Medulla oblongata (tissue), 1 donor: ENCODE results near the gene ATAD5.
"Not testable (repeated sequence)": the region's sequence is repeated elsewhere in the genome, so short reads cannot be mapped to it uniquely, and the experiment has no call there.

Source experiments
- DNase-seq: peaks from one replicate; pipeline ENCODE4 v3.0.0-alpha.2; 2015; ENCODE audit errors: extremely low spot score

ATAD5 gene

DNA sequence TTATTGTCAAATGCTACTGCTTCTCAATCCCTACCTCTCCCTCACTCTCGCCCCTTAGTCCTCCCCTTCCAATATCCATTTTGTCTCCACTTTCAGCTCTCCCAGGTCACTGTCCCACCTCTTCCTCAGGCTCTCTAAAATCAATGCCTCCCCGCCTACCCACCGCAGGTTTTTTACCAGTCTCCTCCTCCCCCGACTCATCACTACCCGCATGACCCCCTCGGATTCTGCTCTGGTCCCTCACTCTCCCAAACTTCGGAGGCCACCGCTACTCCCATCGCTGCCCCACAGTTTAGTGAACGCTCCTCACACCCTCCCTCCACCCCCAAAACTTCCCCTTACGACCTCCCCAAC is 7.8 kb upstream of the ATAD5 start:
- no peak for DNase-seq

DNA sequence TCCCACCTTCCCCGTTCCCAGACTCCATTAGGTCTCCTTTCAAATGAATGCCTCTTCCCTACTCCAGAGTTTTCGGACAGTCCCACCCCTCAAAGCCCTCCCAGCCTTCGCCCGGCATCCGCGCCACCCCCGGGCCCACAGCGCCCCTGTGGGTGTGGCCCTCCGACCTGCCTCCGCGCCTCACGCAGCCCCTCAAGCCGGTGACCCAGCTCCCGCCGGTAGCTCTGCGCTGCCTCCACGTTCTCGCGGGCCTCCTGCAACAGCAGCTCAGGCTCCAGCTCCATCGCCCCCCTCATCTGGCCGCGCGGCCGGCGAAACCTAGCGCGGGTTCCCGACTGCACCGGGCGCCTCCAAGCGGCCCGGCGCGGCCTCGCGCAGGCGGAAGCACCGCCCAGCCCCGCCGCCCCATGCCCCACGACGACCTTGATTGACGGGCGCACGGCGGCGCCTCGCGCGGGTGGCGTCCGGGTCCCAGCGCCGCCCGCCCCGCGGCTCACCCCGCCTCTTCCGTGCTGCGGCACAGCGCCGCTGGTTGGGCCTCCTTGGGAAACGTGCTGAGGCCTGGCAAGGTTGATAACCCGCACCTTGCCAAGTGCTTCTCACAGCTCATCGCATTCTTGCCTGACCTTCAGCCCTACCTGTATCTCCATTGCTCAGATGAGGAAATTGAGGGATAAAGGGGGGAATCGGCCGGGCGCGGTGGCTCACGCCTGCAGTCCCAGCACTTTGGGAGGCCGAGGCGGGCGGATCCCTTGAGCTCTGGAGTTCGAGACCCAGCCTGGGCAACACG is 7.2 kb upstream of the ATAD5 start, which contains the start of gene CRLF3:
TSS of gene CRLF3 (minus strand) at position 337 of the 790 bp plus-strand sequence. CDS start at position 296, 41 bp downstream.
- DNase-seq, result peak; percentile 91

DNA sequence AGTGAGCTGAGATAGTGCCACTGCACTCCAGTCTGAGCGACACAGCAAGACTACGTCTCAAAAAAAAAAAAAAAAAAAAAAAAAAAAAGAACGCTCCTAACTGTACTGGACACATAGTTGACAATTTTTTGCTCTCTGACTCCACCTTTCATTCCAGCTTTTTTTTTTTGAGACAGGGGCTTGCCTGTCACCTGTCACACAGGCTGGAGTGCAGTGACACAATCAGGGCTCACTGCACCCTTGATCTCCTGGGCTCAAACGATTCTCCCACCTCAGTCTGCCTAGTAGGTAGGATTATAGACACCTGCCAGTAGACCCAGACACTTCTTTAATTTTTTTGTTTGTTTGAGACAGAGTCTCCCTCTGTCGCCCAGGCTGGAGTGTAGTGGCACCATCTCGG is 4.7 kb upstream of the ATAD5 start:
- no peak for DNase-seq

DNA sequence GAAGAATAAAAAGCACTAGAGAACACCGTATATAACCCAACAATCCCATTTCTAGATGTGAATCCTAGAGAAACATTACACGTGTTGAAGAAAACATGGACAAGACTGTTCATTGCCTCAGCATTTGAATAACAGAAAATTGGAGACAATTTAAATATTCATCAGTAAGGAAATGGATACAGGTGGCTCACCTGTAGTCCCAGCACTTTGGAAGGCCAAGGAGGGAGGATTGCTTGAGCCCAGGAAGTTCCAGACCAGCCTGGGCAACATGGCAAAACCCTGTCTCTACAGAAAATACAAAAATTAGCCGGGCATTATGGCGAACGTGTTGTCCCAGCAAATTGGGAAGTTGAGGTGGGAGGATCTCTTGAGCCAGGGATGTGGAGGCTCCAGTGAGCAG is 2.7 kb upstream of the ATAD5 start:
- DNase-seq, result no peak

DNA sequence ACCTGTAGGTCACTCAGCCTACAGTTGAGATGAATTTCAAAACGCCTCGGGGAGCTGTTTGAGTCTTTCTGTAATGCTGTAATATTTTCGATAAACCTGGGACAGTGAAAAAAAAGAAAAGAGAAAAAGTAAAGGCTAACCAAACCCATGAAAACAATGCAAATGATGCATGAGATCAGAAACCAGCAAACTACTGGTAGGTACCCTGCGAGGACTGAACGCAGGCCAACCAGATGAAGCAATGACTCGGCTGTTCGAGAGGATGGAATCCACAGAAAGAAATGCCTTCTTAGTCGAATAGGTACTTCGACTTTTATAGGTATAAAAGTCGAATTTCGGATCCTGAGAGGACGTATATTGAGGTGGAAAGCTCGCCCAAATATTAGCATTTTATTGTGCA is 509 bp upstream of the ATAD5 start:
- DNase-seq, result peak; percentile 48

DNA sequence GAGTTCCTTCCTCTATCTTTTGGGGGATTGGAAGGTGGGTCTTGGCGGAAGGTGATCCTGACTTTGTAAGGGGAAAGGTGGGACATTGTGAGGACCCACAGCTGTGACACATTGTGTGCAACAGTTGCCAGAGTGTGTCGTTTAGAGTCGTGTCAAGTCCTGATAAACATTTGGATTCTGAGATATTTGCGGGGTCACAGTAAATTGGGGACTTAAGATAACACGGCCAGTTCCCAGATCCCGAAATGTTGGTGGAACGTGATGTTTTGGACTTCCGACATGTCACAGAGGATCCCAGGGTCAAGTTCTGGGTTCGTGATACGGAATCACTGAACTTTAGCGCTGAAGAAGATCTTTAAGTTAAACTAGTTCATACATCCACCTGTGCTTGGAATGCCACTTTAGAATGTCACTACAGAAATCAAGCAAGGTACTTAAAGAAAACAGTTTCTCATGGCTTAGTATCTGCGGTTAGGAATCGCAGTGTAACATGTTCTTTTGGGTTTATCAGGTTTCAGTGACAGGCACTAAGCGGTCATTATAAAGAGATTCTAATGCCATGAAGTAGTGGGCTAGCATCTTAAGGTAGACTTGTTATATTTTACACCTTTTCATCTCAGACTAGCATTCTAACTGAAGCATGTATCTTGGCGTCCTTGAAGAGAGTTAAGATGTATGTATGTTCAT is 815 bp downstream of the ATAD5 start:
- no peak for DNase-seq

DNA sequence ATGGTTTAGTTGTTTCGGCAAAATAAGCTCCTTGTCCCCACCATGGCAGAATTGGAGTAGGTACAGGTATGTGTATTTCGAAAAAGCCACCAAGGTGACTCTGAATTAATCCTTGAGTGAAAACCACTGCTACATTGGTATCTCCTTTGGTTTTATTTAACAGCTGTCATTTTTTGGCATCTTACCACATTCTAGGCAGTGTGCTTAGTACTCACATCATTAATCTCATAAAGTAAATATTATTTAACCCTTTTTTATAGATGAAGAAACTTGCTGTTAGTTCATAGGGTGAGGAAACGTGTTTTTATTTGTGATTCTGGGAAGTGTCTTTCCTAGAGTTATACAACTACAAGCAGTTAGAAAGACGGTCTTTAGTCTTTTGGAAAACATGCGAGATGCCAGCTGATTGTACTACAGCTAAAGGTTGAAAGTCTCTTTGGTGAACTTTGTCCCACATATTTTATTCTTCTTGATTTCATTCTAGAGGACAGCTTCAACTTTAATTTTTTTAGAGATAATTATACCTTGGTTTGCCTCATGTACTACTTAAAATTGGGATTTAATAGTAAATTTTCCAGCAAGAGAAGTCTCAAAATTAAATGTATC is 6.5 kb downstream of the ATAD5 start:
- DNase-seq, result no peak

DNA sequence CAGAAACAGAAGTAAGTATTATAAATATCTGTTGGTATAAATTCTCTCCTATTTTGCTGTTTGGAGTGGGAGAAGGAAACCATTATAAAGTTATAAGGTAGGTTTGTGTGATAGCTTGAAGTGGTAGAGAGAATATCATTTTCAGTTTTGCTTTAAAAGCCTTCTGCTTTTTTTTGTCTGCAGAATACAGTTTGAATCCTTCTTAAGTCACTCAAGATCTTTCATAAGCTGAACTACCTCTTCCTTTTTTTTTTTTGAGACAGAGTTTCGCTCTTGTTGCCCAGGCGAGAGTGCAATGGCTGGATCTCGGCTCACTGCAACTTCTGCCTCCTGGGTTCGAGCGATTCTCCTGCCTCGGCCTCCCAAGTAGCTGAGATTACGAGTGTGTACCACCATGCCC is 9.0 kb downstream of the ATAD5 start:
- no peak for DNase-seq

DNA sequence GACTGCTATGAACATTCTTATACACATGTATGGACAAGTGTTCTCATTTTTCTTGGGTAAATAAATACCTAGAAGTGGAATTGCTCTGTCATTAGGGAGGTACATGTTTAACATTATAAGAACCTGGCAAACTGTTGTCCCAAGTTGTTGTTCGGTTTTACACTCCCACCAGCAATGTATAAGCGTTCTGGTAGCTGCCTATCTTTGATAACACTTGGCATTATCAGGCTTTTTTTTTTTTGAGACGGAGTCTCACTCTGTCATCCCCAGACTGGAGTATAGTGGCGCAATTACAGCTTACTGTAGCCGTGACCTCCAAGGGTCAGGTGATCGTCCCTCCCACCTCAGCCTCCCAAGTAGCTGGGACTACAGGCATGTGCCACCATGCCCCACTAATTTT is 16.3 kb downstream of the ATAD5 start:
- DNase-seq, result no peak

DNA sequence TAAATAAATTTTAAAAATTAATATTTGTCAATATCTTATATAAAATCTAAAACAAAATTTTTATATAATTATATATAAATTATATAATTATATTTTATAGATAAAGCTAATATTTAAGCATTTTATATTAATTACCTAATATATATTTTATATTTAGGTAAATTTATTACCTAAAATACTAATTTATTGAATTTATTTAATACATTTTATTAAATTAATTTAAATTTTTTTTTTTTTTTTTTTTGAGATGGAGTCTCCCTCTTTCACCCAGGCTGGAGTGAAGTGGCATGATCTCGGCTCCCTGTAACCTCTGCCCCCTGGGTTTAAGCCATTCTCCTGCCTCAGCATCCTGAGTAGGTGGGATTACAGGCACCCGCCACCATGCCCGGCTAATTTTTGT is 22.4 kb downstream of the ATAD5 start:
- DNase-seq, result no peak

DNA sequence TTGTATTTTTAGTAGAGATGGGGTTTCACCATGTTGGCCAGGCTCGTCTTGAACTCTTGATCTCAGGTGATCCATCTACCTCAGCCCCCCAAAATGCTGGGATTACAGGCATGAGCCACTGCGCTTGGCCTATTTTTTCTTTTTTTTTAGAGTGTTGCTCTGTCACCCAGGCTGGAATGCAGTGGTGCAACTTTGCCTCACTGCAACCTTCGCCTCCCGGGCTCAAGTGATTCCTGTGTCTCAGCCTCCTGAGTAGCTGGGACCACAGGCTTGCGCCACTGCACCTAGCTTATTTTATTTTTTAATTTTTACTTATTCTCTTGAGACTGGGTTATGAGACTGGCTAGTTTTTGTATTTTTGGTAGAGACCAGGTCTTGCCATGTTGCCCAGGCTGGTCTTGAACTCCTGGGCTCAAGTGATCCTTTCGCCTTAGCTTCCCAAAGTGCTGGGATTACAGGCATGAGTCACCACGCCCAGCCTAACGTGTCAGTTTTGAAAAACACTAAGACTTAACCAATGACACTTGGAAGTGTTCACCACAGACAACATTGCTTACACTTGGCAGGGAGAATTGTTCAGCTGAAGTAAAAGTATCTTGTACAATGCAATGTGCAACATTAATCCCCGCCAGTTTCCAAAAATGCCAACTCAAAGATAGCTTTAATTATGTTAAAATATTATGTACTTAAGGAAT is 26.9 kb downstream of the ATAD5 start:
- DNase-seq, result no peak

DNA sequence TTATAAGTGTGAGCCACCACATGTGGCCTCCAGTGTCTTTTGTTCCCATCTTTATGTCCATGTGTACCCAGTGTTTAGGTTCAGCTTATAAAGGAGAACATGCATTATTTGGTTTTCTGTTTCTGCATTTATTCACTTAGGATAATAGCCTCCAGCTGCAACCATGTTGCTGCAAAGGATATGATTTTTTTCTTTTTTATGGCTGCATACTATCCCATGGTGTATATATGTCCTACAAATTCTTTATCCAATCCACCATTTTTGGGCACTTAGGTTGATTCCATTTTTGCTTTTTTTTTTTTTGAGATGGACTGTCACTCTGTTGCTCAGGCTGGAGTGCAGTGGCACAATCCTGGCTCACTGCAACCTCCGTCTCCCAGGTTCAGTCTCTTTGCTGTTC is 32.9 kb downstream of the ATAD5 start:
- no peak for DNase-seq

DNA sequence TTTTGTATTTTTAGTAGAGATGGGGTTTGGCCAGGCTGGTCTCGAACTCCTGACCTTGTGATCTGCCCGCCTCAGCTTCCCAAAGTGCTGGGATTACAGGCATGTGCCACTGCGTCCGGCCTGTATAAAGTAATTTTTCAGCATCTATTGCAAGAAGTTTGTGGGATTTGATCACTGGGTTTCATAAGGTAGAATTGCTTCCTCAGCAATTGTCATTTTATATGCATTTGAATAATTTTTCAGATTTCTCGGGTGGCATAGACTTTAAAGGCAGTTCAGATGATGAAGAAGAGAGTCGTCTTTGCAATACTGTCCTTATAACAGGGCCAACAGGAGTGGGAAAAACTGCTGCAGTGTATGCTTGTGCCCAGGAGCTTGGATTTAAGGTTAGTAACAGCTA is 37.2 kb downstream of the ATAD5 start:
- no peak for DNase-seq

DNA sequence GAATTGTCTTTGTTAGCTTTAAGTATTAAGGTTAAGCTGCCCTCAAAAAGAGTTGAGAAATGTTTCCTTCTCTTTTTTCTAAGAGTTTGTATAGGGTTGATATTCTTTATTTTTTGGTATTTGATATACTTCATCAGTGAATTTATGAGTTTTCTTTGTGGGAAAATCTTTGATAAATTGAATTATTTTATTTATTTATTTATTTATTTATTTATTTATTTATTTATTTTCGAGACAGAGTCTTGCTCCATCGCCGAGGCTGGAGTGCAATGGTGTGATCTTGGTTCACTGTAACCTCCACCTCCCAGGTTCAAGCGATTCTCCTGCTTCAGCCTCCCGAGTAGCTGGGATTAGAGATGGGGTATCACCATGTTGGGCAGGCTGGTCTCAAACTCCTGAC is 54.4 kb downstream of the ATAD5 start:
- no peak for DNase-seq

DNA sequence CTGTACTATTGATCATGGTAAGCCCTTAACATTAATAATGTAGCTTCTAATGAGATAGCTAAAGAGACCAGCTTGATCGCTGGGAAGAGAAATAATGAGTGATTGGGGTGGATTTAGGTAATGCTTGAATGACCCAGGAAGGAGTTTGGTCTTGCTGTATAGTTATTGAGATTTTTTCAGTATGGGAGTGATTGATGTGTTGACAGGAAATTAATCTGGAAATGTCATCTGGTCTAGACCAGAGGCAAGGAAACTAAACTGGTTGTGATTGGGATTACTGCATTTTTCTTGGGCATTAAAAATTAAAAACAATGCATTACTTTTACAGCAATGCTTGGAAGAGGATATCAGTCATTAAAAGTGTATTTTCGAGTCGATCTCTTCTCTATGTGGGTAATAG is 62.5 kb downstream of the ATAD5 start:
- DNase-seq, result no peak

DNA sequence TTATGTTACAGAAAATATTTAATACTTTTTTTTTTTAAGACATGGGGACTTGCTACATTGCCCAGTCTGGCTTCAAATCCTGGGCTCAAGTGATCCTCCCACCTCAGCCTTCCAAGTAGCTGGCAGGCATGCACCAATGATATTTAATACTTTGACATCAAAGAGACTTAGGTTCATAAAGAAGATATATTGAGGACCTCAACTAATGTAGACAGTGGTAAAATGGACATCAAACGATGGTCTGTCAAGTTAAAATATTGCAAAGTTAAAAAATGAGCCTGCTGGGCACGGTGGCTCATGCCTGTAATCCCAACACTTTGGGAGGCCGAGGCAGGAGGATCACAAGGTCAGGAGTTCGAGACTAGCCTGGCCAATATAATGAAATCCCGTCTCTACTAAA is 65.5 kb downstream of the ATAD5 start:
- no peak for DNase-seq

DNA sequence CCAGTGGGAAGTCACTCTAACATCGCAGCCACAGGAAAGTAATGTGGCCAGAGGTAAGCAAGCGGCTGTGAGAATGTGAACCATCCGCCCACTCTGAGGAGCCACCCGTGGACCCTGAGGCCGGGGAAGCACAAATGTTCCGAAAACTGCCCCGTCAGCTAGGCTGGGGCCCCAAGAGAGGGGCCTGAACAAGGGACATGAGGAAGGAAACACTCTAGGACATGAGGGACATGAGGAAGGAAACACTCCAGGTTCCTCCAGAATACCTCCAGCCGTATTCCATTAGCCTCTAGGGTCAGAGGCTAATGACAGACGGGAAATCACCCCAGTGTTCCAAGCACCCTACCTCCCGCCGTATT is 74.0 kb downstream of the ATAD5 start:
- DNase-seq, result peak; percentile 18

DNA sequence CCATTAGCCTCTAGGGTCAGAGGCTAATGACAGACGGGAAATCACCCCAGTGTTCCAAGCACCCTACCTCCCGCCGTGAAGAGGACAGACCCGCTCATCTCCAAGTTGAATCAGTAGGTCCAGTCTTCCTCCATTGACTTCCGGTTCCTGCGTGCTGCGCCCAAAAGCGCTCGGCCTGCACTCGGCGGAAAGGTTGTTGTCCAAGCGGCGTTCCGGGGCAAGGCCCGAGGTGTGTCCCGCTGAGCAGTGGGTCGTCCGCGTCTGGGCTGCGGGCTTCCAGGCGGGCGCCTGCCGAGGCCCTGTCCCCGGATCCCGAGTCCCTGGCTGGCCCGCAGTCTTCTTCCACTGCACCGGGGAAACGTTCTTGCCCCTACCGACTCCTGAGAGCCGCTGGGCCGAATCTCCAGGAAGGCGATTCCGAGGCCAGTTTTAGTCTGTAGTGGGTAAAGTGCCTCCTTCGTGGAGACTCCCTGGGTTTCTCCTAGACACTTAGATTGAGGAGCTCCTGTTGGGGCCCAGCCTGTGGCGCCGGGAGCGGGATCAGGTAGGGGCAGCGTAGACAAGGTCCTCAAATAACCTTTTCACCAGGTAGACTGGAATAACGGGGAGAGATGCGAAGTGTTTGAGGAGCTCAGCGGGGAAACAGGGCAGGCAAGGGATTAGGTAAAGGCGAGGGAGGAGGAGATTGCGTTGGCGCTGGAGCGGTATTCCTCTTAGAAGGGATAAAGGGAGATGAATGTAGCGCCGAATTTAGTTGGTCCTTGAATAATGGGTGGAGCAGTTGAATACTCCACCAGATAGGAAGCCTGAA is 74.5 kb downstream of the ATAD5 start, which contains the start of gene TEFM:
TSS of gene TEFM (minus strand) at position 138 of the 811 bp plus-strand sequence. CDS start at position 98, 40 bp downstream.
- DNase-seq, result peak; percentile 88

DNA sequence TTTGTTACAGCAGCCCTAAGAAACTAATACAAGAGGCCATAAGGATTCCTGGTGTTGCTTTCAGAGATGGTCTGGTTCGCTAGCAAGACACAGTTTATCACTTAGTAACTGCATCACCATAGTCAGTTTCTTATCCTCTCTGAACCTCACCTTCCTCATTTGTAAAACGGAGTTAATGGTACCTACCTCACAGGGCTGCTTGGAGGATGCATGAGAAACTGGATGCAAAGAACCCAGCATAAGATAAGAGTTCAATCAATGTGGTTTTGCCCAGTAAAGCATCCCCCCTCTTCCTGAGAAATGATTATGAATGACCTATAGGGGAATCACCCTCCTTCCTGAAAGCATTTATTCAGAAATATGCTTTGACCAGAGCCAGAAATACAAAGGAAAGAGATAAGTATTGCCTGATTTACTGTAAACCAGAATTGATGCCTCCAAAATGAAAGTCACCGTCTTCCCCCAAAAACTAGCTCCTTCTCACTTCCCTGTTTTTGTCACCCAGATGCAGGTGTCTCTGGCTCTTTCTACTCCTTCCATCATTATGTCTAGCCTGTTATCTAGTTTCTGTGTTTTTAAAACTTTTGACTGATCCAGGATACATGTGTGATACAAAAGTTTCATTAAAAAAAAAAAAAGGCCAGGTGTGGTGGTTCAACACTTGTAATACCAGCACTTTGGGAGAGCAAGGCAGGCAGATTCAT is 77.1 kb downstream of the ATAD5 start:
- no peak for DNase-seq

DNA sequence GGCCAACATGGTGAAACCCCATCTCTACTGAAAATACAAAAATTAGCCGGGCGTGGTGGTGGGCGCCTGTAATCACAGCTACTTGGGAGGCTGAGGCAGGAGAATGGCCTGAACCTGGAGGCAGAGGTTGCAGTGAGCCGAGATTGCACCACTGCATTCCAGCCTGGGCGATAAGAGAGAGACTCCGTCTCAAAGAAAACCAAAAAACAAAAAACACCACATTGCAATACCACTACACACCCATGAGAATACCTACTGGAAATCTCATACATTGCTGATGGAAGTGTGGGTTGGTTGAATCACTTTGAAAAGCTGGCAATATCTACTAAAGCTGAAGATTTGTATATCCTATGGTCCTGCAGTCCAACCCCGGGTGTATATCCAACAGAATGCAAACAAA is 78.4 kb downstream of the ATAD5 start:
- not testable (repeated sequence) for DNase-seq

DNA sequence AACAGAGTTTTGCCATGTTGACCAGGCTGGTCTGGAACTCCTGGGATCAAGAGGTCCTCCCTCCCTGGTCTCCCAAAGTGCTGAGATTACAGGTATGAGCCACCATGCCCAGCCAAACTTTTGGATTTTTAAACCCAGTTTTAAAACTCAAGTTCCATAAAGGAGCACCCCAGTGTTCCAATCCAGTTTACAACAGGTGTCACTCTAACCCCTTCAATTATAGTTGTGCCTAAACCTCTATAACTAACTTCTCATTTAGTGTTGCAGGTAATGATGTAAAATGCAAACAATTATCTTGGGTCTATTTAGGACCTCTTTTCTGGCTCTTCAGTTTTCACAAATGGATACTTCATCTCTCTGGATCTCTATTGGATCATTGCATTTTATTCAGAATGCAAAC is 82.2 kb downstream of the ATAD5 start:
- DNase-seq, result no peak
